Measurements from ENCODE around the gene GRM1.

The GRM1 gene

DNA sequence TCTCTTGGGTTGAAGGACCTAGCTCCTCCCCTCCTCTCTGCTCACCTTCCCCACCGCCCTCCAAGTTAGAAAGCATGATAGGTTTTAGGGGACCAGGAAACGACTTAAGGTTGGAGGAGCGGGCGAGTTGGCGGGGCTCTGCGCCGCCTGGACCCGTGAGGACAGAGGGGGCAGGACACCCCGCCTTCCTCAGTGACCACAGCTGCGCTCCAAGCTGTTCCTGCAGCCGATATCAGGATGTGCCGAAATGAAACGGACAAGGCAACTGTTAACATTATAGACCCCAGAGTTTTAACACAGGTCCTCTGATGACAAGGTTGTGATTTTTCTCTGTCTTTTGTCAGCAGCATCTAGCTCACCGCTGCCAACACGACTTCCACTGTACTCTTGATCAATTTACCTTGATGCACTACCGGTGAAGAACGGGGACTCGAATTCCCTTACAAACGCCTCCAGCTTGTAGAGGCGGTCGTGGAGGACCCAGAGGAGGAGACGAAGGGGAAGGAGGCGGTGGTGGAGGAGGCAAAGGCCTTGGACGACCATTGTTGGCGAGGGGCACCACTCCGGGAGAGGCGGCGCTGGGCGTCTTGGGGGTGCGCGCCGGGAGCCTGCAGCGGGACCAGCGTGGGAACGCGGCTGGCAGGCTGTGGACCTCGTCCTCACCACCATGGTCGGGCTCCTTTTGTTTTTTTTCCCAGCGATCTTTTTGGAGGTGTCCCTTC lies at the start of gene GRM1:
Gene GRM1 (plus strand): TSS at position 212 of the 722 bp plus-strand sequence. CDS start 456 bp downstream, at position 668.
- ChIA-PET POLR2A (no interaction called here), CTCF (interaction anchor here (0.6 kb wide), 1 partner anchor 753 kb away, joined by 5 read pairs; no protein-coding TSS in a partner anchor)
- TF ChIP-seq FOXM1 (IDR thresholded peaks at IDR 0.05; ENCODE audit: borderline replicate concordance), result no peak
- no peak for DNase-seq (ENCODE audit: extremely low spot score)

DNA sequence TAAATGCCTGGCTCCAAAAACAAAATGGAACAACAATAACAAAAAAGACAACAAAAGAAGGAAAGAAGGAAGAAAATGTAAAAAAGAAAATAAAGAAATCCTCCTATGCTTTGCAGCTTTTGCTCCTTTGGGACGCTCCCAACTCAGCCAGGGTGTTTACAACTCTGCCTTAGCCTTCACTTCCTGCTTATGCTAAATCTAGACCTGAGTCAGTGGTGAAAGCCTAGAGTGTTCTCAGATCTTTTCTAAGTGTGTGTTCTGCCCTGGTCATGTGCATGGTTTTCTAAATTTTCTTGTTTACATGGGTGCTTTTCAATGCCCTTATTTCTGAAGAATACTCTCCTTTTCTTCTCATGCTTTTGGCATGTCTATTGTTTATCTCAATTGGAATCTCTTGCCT lies 19.5 kb upstream of the GRM1 start:
- DNase-seq (ENCODE audit: extremely low spot score), result no peak
- no peak for TF ChIP-seq ZNF384 (IDR thresholded peaks at IDR 0.05)
- no peak for TF ChIP-seq ELF4 (IDR thresholded peaks at IDR 0.05)
- no peak for TF ChIP-seq FOXM1 (IDR thresholded peaks at IDR 0.05; ENCODE audit: borderline replicate concordance)
- TF ChIP-seq SP1 (IDR thresholded peaks at IDR 0.05), result no peak
- no peak for TF ChIP-seq FOXK2 (IDR thresholded peaks at IDR 0.05)
- TF ChIP-seq LEF1 (IDR thresholded peaks at IDR 0.05; ENCODE audit: borderline replicate concordance), result no peak
- TF ChIP-seq, protein P1, sequence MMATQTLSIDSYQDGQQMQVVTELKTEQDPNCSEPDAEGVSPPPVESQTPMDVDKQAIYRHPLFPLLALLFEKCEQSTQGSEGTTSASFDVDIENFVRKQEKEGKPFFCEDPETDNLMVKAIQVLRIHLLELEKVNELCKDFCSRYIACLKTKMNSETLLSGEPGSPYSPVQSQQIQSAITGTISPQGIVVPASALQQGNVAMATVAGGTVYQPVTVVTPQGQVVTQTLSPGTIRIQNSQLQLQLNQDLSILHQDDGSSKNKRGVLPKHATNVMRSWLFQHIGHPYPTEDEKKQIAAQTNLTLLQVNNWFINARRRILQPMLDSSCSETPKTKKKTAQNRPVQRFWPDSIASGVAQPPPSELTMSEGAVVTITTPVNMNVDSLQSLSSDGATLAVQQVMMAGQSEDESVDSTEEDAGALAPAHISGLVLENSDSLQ (IDR thresholded peaks at IDR 0.05), result no peak
- no peak for TF ChIP-seq BHLHE40 (IDR thresholded peaks at IDR 0.05; ENCODE audit: borderline replicate concordance)
- TF ChIP-seq ARNT (IDR thresholded peaks at IDR 0.05), result no peak
- no peak for TF ChIP-seq NFRKB (IDR thresholded peaks at IDR 0.05)
- TF ChIP-seq FOXA1 (IDR thresholded peaks at IDR 0.05), result no peak
- no peak for TF ChIP-seq TARDBP (IDR thresholded peaks at IDR 0.05)
- no peak for TF ChIP-seq SUZ12 (IDR thresholded peaks at IDR 0.05)
- no peak for TF ChIP-seq HDGF (IDR thresholded peaks at IDR 0.05; ENCODE audit: borderline replicate concordance)
- no peak for TF ChIP-seq L3MBTL2 (conservative IDR thresholded peaks at IDR 0.05)
- TF ChIP-seq CTBP1 (IDR thresholded peaks at IDR 0.05; ENCODE audit: borderline replicate concordance), result no peak
- ChIA-PET CTCF (no interaction called here), POLR2A (no interaction called here)

DNA sequence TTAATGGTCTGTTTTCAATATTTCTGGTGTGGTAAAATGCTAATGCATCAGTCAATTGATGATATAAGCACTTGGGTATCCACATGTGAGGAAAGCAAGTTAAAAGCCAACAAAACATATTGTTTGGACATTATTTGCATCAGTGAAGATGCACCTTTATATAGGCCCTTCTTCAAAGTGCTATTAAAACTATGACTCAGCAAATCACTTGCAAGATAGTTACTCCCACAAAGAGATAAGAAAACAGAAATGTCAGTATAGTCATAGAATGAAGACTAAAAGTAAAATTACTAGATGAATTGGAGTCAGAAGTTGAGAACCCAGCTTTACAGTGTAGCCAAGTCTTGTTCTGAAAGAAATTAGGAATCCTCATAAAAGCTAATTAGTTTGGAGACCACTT lies 14.6 kb upstream of the GRM1 start:
- POLR2A ChIA-PET, result no interaction called here
- no peak for TF ChIP-seq NFRKB (IDR thresholded peaks at IDR 0.05)
- TF ChIP-seq ZNF384 (IDR thresholded peaks at IDR 0.05), result no peak
- no peak for TF ChIP-seq L3MBTL2 (conservative IDR thresholded peaks at IDR 0.05)
- no peak for TF ChIP-seq BHLHE40 (IDR thresholded peaks at IDR 0.05; ENCODE audit: borderline replicate concordance)
- no peak for TF ChIP-seq ARNT (IDR thresholded peaks at IDR 0.05)
- TF ChIP-seq FOXM1 (IDR thresholded peaks at IDR 0.05; ENCODE audit: borderline replicate concordance), result no peak
- TF ChIP-seq FOXK2 (IDR thresholded peaks at IDR 0.05), result no peak
- no peak for TF ChIP-seq HDGF (IDR thresholded peaks at IDR 0.05; ENCODE audit: borderline replicate concordance)
- TF ChIP-seq FOXA1 (IDR thresholded peaks at IDR 0.05), result no peak
- TF ChIP-seq LEF1 (IDR thresholded peaks at IDR 0.05; ENCODE audit: borderline replicate concordance), result no peak
- no peak for TF ChIP-seq TARDBP (IDR thresholded peaks at IDR 0.05)
- TF ChIP-seq SP1 (IDR thresholded peaks at IDR 0.05), result no peak
- TF ChIP-seq, protein P1 (IDR thresholded peaks at IDR 0.05), result no peak
- no peak for TF ChIP-seq SUZ12 (IDR thresholded peaks at IDR 0.05)
- no peak for TF ChIP-seq ELF4 (IDR thresholded peaks at IDR 0.05)
- no peak for TF ChIP-seq CTBP1 (IDR thresholded peaks at IDR 0.05; ENCODE audit: borderline replicate concordance)
- CTCF ChIA-PET, result no interaction called here
- DNase-seq (ENCODE audit: extremely low spot score), result no peak

DNA sequence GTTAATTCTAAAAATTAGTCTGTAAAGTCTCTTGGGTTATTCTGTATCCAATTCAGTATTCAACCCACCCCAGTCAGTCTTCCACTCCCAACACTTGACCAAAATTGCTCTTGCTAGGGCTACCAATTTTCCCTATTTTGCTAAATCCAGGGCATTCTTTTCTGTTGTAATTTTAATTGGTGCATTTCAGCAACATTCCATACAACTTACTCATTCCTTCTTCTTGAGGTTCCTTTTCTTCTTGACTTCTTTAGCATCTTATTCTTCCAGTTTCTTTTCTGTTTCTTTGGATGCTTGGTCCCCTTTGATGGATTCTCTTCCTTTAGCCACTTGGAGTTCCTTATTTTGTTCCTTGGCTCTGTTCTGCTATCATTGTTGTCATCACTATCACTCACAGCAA lies 11.2 kb upstream of the GRM1 start:
- POLR2A ChIA-PET, result no interaction called here
- DNase-seq (ENCODE audit: extremely low spot score), result no peak
- no peak for TF ChIP-seq TARDBP (IDR thresholded peaks at IDR 0.05)
- no peak for TF ChIP-seq FOXK2 (IDR thresholded peaks at IDR 0.05)
- TF ChIP-seq L3MBTL2 (conservative IDR thresholded peaks at IDR 0.05), result no peak
- TF ChIP-seq SP1 (IDR thresholded peaks at IDR 0.05), result no peak
- no peak for TF ChIP-seq ARNT (IDR thresholded peaks at IDR 0.05)
- no peak for TF ChIP-seq ZNF384 (IDR thresholded peaks at IDR 0.05)
- TF ChIP-seq BHLHE40 (IDR thresholded peaks at IDR 0.05; ENCODE audit: borderline replicate concordance), result no peak
- TF ChIP-seq FOXA1 (IDR thresholded peaks at IDR 0.05), result no peak
- TF ChIP-seq HDGF (IDR thresholded peaks at IDR 0.05; ENCODE audit: borderline replicate concordance), result no peak
- no peak for TF ChIP-seq CTBP1 (IDR thresholded peaks at IDR 0.05; ENCODE audit: borderline replicate concordance)
- TF ChIP-seq FOXM1 (IDR thresholded peaks at IDR 0.05; ENCODE audit: borderline replicate concordance), result no peak
- TF ChIP-seq ELF4 (IDR thresholded peaks at IDR 0.05), result no peak
- TF ChIP-seq LEF1 (IDR thresholded peaks at IDR 0.05; ENCODE audit: borderline replicate concordance), result no peak
- TF ChIP-seq, protein P1 (IDR thresholded peaks at IDR 0.05), result no peak
- no peak for TF ChIP-seq SUZ12 (IDR thresholded peaks at IDR 0.05)

DNA sequence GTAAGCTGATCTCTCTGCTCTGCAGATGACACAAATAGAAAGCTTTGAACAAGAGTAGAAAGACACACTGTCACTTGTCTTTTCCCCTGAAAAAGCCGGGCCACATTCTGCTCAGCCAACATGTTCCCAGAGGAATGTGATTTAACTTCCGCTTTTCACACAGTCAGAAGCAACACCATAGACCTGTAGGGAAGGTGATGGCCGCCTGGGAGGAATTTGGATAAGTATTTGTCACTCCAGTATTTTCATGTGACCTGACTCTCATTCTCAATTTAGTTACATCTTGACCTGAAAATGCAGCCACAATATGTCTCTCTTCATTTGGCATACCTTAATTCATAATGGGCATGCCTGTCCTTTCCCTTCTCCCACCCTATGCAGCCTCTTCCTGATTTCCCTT lies 2.0 kb upstream of the GRM1 start:
- CTCF ChIA-PET, result no interaction called here
- TF ChIP-seq FOXA1 (IDR thresholded peaks at IDR 0.05), result no peak
- TF ChIP-seq ELF4 (IDR thresholded peaks at IDR 0.05), result no peak
- no peak for TF ChIP-seq ZNF384 (IDR thresholded peaks at IDR 0.05)
- TF ChIP-seq SP1 (IDR thresholded peaks at IDR 0.05), result no peak
- no peak for TF ChIP-seq L3MBTL2 (conservative IDR thresholded peaks at IDR 0.05)
- POLR2A ChIA-PET, result no interaction called here
- no peak for DNase-seq (ENCODE audit: extremely low spot score)

More for the DNA sequence above, 11.2 kb upstream of the GRM1 start:
- CTCF ChIA-PET, result interaction anchor here (0.7 kb wide), 1 partner anchor 768 kb away, joined by 3 read pairs; no protein-coding TSS in a partner anchor

DNA sequence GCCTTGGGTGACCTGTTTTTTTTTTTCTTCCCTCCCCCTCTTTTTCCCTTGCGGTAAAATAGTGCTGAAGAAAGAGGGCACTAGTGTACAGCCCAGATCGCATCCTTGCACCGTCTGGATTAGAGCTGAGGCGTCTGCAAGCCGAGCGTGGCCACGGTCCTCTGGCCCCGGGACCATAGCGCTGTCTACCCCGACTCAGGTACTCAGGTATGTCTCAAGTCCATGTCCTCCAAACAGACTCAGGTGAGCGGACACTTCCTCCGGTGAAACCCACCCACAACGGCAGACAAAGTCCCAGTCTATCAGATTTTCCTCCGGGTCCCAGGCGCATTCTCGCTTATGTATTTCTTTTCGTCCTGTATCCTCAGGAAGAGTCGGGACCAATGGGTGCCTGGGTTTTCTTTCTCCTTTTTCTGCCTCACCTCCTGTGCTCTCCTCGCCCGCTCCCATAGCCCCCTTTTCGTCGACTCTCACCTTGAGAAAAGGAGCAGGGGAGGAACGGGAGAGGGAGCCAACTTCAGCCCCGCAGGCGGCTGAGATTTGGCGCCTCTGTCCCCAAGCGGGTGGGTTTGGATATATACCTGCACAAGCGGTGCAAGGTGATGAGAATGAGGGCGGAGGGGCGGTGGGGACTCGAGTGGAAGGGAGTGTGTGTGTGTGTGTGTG lies 1.1 kb upstream of the GRM1 start:
- DNase-seq (ENCODE audit: extremely low spot score), result no peak
- ChIA-PET CTCF (no interaction called here), POLR2A (no interaction called here)
- no peak for TF ChIP-seq LEF1 (IDR thresholded peaks at IDR 0.05; ENCODE audit: borderline replicate concordance)
- no peak for TF ChIP-seq NFRKB (IDR thresholded peaks at IDR 0.05)
- TF ChIP-seq ZNF384 (IDR thresholded peaks at IDR 0.05), result no peak
- no peak for TF ChIP-seq SP1 (IDR thresholded peaks at IDR 0.05)
- TF ChIP-seq TARDBP (IDR thresholded peaks at IDR 0.05), result no peak
- TF ChIP-seq L3MBTL2 (conservative IDR thresholded peaks at IDR 0.05), result no peak
- TF ChIP-seq SUZ12 (IDR thresholded peaks at IDR 0.05), result no peak
